ENCODE data around the gene TPSAB1. TPM values are rescaled to one million over a fixed set of nuclear protein-coding genes. Genes with fewer than 3 reads are reported as not detected.

The TPSAB1 gene
- total RNA-seq, 1 donor from 2014 or later, result not detected

DNA sequence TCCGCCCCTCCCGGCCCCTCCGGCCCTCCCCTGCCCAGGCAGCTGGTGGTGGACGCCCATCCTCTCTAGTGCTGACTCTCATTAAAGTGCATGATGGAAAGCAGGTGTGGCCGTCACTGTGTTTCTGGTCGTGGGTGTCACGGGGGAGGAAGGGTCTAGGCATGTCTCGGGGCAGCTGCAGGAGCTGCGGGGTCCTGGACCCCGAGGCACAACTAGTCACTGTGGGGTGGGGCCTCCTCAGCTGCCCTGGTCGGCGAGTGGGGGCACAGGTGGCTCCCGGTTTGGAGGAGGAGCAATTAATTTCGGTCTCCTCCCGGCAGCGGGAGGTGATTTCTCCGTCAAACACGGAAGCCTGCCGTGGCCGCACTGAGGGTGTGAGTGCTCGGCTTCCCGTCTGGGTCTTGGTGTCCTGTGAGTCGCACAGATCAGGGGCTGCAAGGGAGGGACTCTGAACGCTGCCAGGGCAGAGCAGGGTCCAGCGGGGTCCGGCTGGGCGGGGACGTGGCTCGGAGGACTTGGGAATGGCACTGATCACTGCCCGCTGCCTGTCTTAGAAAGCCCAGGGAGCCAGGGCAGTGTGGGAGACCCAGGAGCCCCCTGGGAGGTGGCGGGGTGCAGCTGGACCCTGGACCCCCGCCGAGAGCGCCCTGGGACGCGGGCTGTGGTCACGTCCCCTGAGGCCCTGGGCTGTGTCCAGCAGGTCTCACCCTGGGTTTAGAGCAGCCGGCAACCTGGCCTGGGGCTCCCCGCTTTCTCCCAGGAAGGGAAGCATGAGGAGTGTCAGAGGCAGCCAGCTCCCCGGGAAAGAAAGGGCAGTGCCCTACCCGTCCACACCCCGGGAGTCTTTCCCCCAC lies 18.6 kb downstream of the TPSAB1 start:
- Histone ChIP-seq H3K36me3 (ENCODE audit: insufficient read depth, low read length) (no peaks in the 10 kb centered on the region), H3K27me3 (ENCODE audit: insufficient read depth, low read length) (peaks cover 26% of the 10 kb centered on the region), H3K4me3 (ENCODE audit: insufficient read depth, low read depth, low read length) (no peak overlapping the region), H4K20me1 (ENCODE audit: insufficient read depth, low read length) (no peaks in the 10 kb centered on the region), H3K9ac (ENCODE audit: low read length) (no peak overlapping the region), H3K4me1 (ENCODE audit: insufficient read depth, low read length) (no peaks in the 10 kb centered on the region), H3K9me3 (ENCODE audit: insufficient read depth, low read depth, low read length) (no peaks in the 10 kb centered on the region), H3K79me2 (ENCODE audit: insufficient read depth, low read length) (no peaks in the 10 kb centered on the region), H3K27ac (ENCODE audit: low read depth, low read length) (no peak overlapping the region), H2AFZ (ENCODE audit: low read depth, low read length) (no peak overlapping the region), H3K4me2 (ENCODE audit: low read length) (no peak overlapping the region)
- H3K27ac Mint-ChIP-seq (ENCODE audit: unreplicated experiment), result no peak overlapping the region
- H3K27me3 Mint-ChIP-seq (ENCODE audit: low read depth, unreplicated experiment), result peaks cover 24% of the 10 kb centered on the region
- TF ChIP-seq, protein P1, sequence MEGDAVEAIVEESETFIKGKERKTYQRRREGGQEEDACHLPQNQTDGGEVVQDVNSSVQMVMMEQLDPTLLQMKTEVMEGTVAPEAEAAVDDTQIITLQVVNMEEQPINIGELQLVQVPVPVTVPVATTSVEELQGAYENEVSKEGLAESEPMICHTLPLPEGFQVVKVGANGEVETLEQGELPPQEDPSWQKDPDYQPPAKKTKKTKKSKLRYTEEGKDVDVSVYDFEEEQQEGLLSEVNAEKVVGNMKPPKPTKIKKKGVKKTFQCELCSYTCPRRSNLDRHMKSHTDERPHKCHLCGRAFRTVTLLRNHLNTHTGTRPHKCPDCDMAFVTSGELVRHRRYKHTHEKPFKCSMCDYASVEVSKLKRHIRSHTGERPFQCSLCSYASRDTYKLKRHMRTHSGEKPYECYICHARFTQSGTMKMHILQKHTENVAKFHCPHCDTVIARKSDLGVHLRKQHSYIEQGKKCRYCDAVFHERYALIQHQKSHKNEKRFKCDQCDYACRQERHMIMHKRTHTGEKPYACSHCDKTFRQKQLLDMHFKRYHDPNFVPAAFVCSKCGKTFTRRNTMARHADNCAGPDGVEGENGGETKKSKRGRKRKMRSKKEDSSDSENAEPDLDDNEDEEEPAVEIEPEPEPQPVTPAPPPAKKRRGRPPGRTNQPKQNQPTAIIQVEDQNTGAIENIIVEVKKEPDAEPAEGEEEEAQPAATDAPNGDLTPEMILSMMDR (IDR thresholded peaks at IDR 0.05; ENCODE audit: insufficient read depth, low read depth, low read length), result no peak
- peak; percentile 73 for TF ChIP-seq EZH2 (IDR thresholded peaks at IDR 0.05; ENCODE audit: insufficient read depth, low read length)
- no peaks in the 10 kb centered on the region for H3K9me3 Mint-ChIP-seq (ENCODE audit: unreplicated experiment)
- H3K36me3 Mint-ChIP-seq (ENCODE audit: low read depth, unreplicated experiment), result no peaks in the 10 kb centered on the region
- no peak overlapping the region for H3K4me3 Mint-ChIP-seq (ENCODE audit: unreplicated experiment)
- H3K4me1 Mint-ChIP-seq (ENCODE audit: low read depth, unreplicated experiment), result no peaks in the 10 kb centered on the region
- FAIRE-seq, result no peak
- DNase-seq (ENCODE audit: low read depth), result no peak

GRCh38 chr16:1259760-1260068 lies 19.2 kb downstream of the TPSAB1 start:
- Histone ChIP-seq H2AFZ (ENCODE audit: low read depth, low read length) (no peak overlapping the region), H3K4me3 (ENCODE audit: insufficient read depth, low read depth, low read length) (no peak overlapping the region), H3K27ac (ENCODE audit: low read depth, low read length) (no peak overlapping the region), H3K4me2 (ENCODE audit: low read length) (no peak overlapping the region), H3K4me1 (ENCODE audit: insufficient read depth, low read length) (no peaks in the 10 kb centered on the region), H3K9me3 (ENCODE audit: insufficient read depth, low read depth, low read length) (no peaks in the 10 kb centered on the region), H3K27me3 (ENCODE audit: insufficient read depth, low read length) (peaks cover 26% of the 10 kb centered on the region), H3K36me3 (ENCODE audit: insufficient read depth, low read length) (no peaks in the 10 kb centered on the region), H3K79me2 (ENCODE audit: insufficient read depth, low read length) (no peaks in the 10 kb centered on the region), H4K20me1 (ENCODE audit: insufficient read depth, low read length) (no peaks in the 10 kb centered on the region), H3K9ac (ENCODE audit: low read length) (no peak overlapping the region)
- no peak overlapping the region for H3K4me3 Mint-ChIP-seq (ENCODE audit: unreplicated experiment)
- no peak for DNase-seq (ENCODE audit: low read depth)
- H3K4me1 Mint-ChIP-seq (ENCODE audit: low read depth, unreplicated experiment), result no peaks in the 10 kb centered on the region
- H3K27me3 Mint-ChIP-seq (ENCODE audit: low read depth, unreplicated experiment), result peaks cover 24% of the 10 kb centered on the region
- no peaks in the 10 kb centered on the region for H3K36me3 Mint-ChIP-seq (ENCODE audit: low read depth, unreplicated experiment)
- H3K27ac Mint-ChIP-seq (ENCODE audit: unreplicated experiment), result no peak overlapping the region
- peaks cover 3% of the 10 kb centered on the region for H3K9me3 Mint-ChIP-seq (ENCODE audit: unreplicated experiment)
- no peak for FAIRE-seq
- TF ChIP-seq, protein P1 (IDR thresholded peaks at IDR 0.05; ENCODE audit: insufficient read depth, low read depth, low read length), result no peak
- no peak for TF ChIP-seq EZH2 (IDR thresholded peaks at IDR 0.05; ENCODE audit: insufficient read depth, low read length)

- no peak overlapping the region for H3K4me3 Mint-ChIP-seq (ENCODE audit: unreplicated experiment)
- no peak overlapping the region for H3K27ac Mint-ChIP-seq (ENCODE audit: unreplicated experiment)
- no peaks in the 10 kb centered on the region for H3K79me2 ChIP-seq (ENCODE audit: insufficient read depth, low read length)
- no peak overlapping the region for H2AFZ ChIP-seq (ENCODE audit: low read depth, low read length)
- no peaks in the 10 kb centered on the region for H3K36me3 ChIP-seq (ENCODE audit: insufficient read depth, low read length)
- no peaks in the 10 kb centered on the region for H3K4me1 Mint-ChIP-seq (ENCODE audit: low read depth, unreplicated experiment)
- H4K20me1 ChIP-seq (ENCODE audit: insufficient read depth, low read length), result no peaks in the 10 kb centered on the region
- H3K9me3 ChIP-seq (ENCODE audit: insufficient read depth, low read depth, low read length), result no peaks in the 10 kb centered on the region
- no peak overlapping the region for H3K27ac ChIP-seq (ENCODE audit: low read depth, low read length)
- H3K4me1 ChIP-seq (ENCODE audit: insufficient read depth, low read length), result no peaks in the 10 kb centered on the region
- no peak overlapping the region for H3K9ac ChIP-seq (ENCODE audit: low read length)
- no peak overlapping the region for H3K4me3 ChIP-seq (ENCODE audit: insufficient read depth, low read depth, low read length)
- no peaks in the 10 kb centered on the region for H3K36me3 Mint-ChIP-seq (ENCODE audit: low read depth, unreplicated experiment)
- no peak overlapping the region for H3K4me2 ChIP-seq (ENCODE audit: low read length)
- H3K27me3 ChIP-seq (ENCODE audit: insufficient read depth, low read length), result peaks cover 26% of the 10 kb centered on the region
- peaks cover 29% of the 10 kb centered on the region for H3K27me3 Mint-ChIP-seq (ENCODE audit: low read depth, unreplicated experiment)
- DNase-seq (ENCODE audit: low read depth), result no peak
- TF ChIP-seq, protein P1 (IDR thresholded peaks at IDR 0.05; ENCODE audit: insufficient read depth, low read depth, low read length), result no peak
- no peak for TF ChIP-seq EZH2 (IDR thresholded peaks at IDR 0.05; ENCODE audit: insufficient read depth, low read length)
- peaks cover 5% of the 10 kb centered on the region for H3K9me3 Mint-ChIP-seq (ENCODE audit: unreplicated experiment)
- no peak for FAIRE-seq
These were observed 19.7 kb downstream of the TPSAB1 start for GRCh38 chr16:1260101-1260680.
